ENCODE data around the gene CAMTA1. TPM values are rescaled to one million over a fixed set of nuclear protein-coding genes. Genes with fewer than 3 reads are reported as not detected.

Gene CAMTA1
- total and polyA plus RNA-seq, 9 of the 15 experiments (the other 6 are each of a cell fraction or from before 2014, with no cell fraction given), result 43.9 to 161 (median 65.9) TPM

GRCh38 chr1:7012461-7012924, 227.2 kb downstream of the CAMTA1 start (continued):
- TF ChIP-seq, protein P1, sequence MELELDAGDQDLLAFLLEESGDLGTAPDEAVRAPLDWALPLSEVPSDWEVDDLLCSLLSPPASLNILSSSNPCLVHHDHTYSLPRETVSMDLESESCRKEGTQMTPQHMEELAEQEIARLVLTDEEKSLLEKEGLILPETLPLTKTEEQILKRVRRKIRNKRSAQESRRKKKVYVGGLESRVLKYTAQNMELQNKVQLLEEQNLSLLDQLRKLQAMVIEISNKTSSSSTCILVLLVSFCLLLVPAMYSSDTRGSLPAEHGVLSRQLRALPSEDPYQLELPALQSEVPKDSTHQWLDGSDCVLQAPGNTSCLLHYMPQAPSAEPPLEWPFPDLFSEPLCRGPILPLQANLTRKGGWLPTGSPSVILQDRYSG (tag; conservative IDR thresholded peaks at IDR 0.05; ENCODE audit: low read depth), result peak; percentile 86; the same call in 1 of the 2 replicates

- ChIA-PET CTCF (ENCODE audit: low intra/inter-chr PET ratio) (no interaction called here), POLR2A (interaction anchor here (0.6 to 1.0 kb wide), 2 partner anchors 72 to 553 kb away, joined by 4 read pairs; no protein-coding TSS in a partner anchor)
- intact Hi-C loops (cut with micrococcal nuclease) (no loop called here), in situ Hi-C loops (cut with MboI) (no loop called here)
- FAIRE-seq (no peak), ATAC-seq (no peak), DNase-seq (ENCODE audit: extremely low read depth in 1 of 4, low spot score in 3 of 4) (peak in 1 of 4 experiments; percentile 2)
- no peaks in the 10 kb centered on the region for H4K20me1 ChIP-seq (replicated peaks; ENCODE audit: control insufficient read depth, insufficient read depth, low read length)
- H3K4me1 ChIP-seq (replicated peaks in 1 of 2; ENCODE audit: control insufficient read depth in 2 of 2, insufficient read depth in 2 of 2, low read length in 2 of 2), result peaks cover 0 to 5% of the 10 kb centered on the region in 2 experiments; a peak in 1 of 5 replicates
- 2% methylated on average over 18 of the region's 18 CpGs for WGBS (ENCODE audit: insufficient coverage, low coverage, missing lambda C conversion rate)
- H3K9me3 ChIP-seq (replicated peaks; ENCODE audit: control insufficient read depth, insufficient read depth, low read depth, low read length), result no peaks in the 10 kb centered on the region
- H3K79me2 ChIP-seq (ENCODE audit: control insufficient read depth, insufficient read depth, low read length), result no peaks in the 10 kb centered on the region
- no peaks in the 10 kb centered on the region for H3K9me1 ChIP-seq (ENCODE audit: control insufficient read depth, insufficient read depth, low read length)
- no TSS peak for BruUV-seq (replicated peaks)
- no peak overlapping the region for H3K9ac ChIP-seq (ENCODE audit: insufficient read depth in 1 of 2, low read depth in 2 of 2, low read length in 2 of 2)
- peaks cover 43 to 92% of the 10 kb centered on the region in 2 experiments for H3K27me3 ChIP-seq (ENCODE audit: control insufficient read depth in 2 of 2, insufficient read depth in 2 of 2, low read length in 2 of 2)
- no peak overlapping the region for H3K4me2 ChIP-seq (ENCODE audit: insufficient read depth, low read length)
- H3K27ac ChIP-seq (ENCODE audit: extremely low read depth, low read depth, low read length), result no peak overlapping the region
- no peak overlapping the region for H2AFZ ChIP-seq (ENCODE audit: low read depth, low read length)
- H3K36me3 ChIP-seq (ENCODE audit: control insufficient read depth, insufficient read depth, low read length), result no peaks in the 10 kb centered on the region
- H3K4me3 ChIP-seq, result no peak overlapping the region
- TF ChIP-seq ZNF175 (CRISPR knock-in tag; IDR thresholded peaks at IDR 0.05; ENCODE audit: low read depth) (no peak), SOX6 (IDR thresholded peaks at IDR 0.05) (no peak), COPS2 (conservative IDR thresholded peaks at IDR 0.05) (no peak), HIVEP1 (CRISPR knock-in tag; IDR thresholded peaks at IDR 0.05) (no peak), ZFPM2 (CRISPR knock-in tag; IDR thresholded peaks at IDR 0.05) (no peak), RBM17 (IDR thresholded peaks at IDR 0.05; ENCODE audit: borderline replicate concordance, low read depth, low read length) (no peak), E2F6 (IDR thresholded peaks at IDR 0.05; ENCODE audit: borderline replicate concordance in 1 of 2, extremely low read depth in 1 of 2, insufficient read depth in 1 of 2, insufficient read length in 1 of 2, low read depth in 1 of 2, low read length in 1 of 2, poor library complexity in 1 of 2, severe bottlenecking in 1 of 2) (no peak), MAFF (IDR thresholded peaks at IDR 0.05; ENCODE audit: low read length) (no peak), DLX4 (CRISPR knock-in tag; IDR thresholded peaks at IDR 0.05) (no peak)
- TF ChIP-seq, protein P2, sequence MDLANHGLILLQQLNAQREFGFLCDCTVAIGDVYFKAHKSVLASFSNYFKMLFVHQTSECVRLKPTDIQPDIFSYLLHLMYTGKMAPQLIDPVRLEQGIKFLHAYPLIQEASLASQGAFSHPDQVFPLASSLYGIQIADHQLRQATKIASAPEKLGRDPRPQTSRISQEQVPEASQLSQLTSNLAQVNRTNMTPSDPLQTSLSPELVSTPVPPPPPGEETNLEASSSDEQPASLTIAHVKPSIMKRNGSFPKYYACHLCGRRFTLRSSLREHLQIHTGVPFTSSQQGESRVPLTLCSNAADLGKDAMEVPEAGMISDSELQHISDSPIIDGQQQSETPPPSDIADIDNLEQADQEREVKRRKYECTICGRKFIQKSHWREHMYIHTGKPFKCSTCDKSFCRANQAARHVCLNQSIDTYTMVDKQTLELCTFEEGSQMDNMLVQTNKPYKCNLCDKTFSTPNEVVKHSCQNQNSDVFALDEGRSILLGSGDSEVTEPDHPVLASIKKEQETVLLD (IDR thresholded peaks at IDR 0.05), result no peak
- TF ChIP-seq, protein P3, sequence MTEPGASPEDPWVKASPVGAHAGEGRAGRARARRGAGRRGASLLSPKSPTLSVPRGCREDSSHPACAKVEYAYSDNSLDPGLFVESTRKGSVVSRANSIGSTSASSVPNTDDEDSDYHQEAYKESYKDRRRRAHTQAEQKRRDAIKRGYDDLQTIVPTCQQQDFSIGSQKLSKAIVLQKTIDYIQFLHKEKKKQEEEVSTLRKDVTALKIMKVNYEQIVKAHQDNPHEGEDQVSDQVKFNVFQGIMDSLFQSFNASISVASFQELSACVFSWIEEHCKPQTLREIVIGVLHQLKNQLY (CRISPR knock-in tag; conservative IDR thresholded peaks at IDR 0.05), result no peak
These were observed 228.8 kb downstream of the CAMTA1 start for GRCh38 chr1:7013833-7014639.
